ENCODE measurements around the gene SRPK3.

SRPK3 gene

GRCh38 chrX:153771415-153772315 is 9.2 kb upstream of the SRPK3 start:
- no peak for DNase-seq

DNA sequence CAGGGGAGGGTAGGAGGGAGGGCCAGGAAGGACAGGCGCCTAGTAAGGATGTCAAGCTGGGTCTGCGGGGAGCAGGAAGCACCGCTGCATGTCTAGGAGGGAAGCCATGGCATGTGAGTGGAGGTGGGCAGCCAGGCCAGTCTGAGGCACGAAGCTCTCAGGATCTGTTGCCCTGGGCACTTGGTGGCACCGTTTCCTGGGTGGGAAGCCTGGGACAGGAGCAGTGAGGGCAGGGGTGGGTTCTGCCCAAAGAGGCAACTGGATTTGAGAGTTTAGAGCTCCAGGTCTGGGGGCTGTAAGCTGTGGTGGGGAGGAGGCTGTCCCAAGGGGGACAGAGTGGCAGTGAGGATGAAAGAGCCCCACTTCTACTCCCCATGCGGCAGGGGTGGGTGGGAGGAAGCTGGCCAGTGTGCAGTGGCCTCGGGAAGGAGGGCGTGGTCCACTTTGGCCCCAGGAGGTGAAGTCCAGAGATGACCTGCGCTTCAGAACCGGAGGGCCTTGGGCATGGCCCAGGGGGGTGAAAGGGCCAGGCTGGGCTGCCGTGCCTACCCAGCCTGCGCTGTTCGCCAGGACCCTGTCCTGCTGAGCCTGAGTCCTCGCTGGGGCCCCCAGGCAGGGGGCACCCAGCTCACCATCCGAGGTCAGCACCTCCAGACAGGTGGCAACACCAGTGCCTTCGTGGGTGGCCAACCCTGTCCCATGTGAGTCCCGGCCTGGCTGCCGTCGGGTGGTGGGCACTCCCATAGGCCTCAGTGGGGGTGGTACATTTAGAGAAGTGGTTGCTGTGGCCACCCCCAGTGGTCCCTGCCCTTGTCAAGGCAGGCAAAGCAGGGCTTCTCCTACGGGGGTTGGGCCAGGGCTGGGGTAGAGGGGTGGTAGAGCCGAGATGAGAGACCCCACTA is 8.3 kb upstream of the SRPK3 start:
- DNase-seq = no peak

DNA sequence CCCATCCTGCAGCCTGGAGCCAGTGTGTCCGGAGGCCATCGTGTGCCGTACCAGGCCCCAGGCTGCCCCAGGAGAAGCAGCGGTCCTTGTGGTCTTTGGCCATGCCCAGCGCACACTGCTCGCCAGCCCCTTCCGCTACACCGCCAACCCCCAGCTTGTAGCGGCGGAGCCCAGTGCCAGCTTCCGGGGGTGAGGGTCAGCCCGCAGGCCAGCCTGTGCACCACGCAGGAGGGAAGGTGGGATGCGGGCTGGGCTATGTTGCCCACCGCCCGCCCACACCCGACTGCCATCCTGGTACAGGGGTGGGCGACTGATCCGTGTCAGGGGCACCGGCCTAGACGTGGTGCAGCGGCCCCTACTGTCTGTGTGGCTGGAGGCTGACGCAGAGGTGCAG is 7.6 kb upstream of the SRPK3 start:
- no peak for DNase-seq

- no peak for DNase-seq
These were observed 6.9 kb upstream of the SRPK3 start for GRCh38 chrX:153773741-153774575.

GRCh38 chrX:153774576-153775292 is 6.1 kb upstream of the SRPK3 start:
- DNase-seq = no peak

DNA sequence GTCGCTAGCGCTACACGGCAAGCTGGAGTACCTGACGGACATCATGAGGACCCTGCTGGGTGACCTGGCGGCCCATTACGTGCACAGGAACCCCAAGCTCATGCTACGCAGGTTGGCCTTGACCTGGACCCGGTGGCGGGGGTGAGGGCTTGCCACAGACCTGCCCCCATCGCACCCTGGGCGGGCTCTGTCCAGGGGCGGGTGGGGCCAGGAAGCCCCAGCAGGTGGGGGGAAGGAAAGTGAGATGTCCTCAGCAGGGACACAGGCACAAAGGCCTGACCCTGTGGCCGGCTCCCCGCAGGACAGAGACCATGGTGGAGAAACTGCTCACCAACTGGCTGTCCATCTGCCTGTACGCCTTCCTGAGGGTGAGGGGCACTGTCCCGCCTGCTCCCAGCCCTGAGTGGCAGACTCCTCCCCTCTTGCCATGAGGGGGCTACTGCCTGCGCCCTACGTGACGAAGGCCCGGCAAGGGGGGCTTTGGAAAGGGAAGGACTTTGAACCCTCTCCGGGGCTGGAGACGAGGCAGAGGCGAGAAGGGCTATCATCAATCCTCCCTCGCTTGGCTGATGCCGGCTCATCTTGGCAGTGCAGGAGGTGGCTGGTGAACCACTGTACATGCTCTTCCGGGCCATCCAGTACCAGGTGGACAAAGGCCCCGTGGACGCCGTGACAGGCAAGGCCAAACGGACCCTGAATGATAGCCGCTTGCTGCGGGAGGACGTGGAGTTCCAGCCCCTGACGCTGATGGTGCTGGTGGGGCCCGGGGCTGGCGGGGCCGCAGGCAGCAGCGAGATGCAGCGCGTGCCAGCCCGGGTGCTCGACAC is 5.3 kb upstream of the SRPK3 start:
- DNase-seq = no peak

DNA sequence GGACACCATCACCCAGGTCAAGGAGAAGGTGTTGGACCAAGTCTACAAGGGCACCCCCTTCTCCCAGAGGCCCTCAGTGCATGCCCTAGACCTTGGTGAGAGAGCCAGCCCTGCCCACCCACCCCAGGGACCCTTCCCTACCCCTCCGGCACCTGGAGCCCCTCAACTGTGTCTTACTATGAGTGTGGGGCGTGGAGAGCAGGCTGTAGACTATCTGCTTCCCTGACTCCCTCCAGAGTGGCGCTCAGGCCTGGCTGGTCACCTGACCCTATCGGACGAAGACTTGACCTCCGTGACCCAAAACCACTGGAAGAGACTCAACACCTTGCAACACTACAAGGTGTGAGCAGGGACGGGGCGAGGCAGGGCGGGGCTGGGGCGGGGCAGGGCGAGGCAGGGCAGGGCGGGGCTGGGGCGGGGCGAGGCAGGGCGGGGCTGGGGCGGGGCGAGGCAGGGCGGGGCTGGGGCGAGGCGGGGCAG is 4.7 kb upstream of the SRPK3 start:
- no peak for DNase-seq

DNA sequence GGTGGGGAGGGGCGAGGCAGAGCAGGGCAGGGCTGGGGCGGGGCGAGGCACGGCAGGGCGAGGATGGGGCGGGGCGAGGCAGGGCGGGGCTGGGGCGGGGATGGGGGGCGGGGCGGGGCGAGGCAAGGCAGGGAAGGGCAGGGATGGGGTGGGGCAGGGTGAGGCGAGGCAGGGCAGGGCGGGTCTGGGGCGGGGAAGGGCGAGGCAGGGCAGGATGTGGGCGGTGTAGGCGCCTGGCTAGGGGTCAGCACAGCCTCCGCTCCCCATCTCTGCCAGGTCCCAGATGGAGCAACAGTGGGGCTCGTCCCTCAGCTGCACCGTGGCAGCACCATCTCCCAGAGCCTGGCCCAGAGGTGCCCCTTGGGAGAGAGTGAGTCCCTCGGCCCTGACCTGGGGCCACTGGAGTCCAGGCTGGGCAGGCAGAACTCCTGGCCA is 4.2 kb upstream of the SRPK3 start:
- no peak for DNase-seq

DNA sequence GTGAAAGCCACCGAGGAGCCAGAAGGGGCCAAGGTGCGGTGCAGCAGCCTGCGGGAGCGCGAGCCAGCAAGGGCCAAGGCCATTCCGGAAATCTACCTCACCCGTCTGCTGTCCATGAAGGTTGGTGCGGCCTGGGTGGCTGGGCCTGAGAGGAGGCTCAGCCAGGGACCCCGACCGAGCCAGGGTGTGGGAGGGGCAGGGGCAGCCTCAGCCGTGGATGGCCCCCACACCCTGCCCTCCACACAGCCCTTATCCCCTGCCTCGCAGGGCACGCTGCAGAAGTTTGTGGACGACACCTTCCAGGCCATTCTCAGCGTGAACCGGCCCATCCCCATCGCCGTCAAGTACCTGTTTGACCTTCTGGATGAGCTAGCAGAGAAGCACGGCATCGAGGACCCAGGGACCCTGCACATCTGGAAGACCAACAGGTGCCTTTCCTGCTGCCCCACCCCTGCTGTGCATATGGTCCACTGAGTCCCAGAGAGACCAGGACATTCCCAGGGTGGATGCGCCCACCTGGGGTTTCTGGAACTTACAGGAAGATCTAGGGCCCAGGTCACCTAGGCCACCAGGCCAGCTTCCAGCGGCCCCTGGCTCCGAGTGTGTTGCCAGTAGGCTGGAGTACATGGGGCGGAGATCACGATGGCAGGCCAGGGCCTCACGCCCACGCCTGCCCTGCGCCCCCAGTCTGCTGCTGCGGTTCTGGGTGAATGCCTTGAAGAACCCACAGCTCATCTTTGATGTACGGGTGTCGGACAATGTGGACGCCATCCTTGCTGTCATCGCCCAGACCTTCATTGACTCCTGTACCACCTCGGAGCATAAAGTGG is 3.4 kb upstream of the SRPK3 start:
- DNase-seq = no peak

- no peak for DNase-seq
These were observed 2.7 kb upstream of the SRPK3 start for GRCh38 chrX:153778181-153778580.

GRCh38 chrX:153778684-153779101 is 2.1 kb upstream of the SRPK3 start:
- no peak for DNase-seq

DNA sequence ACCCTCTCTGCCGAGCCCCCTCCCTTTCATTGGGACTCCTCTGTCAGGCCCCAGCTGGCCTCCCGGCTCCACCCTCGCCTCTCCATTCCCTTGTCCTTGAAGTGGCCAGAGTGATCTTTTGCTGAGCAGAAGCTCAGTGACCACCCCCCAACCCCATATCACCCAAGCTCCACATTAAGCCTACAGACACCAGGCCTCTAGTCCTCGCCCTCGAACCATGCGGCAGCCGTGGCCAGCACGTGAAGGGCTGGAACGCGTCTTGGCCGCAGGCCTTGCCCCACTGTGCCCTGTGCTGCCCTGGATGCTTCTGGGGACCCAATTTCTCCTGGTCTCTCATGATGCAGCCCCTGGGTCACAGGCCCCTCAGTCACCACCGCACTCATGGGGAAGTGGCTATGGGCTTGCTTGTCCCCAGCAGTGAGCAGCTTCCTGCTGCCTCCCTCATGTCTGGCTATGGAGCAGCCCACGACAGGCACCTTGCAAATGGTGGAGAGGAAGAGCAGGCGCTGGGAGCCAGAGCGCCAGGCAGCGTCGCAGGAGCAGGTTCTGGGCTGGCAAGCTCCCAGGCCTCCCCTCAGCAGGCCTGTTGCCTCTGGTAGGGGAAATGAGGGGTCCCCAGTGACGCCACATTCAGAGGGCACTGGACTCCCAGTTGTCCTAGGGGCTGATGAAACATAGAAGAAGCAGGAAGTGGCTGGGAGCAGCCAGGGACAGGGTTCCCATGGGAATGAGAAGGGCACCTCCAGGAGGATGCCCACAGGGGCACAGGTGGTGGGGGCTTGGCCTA is 757 bp upstream of the SRPK3 start:
- no peak for DNase-seq

DNA sequence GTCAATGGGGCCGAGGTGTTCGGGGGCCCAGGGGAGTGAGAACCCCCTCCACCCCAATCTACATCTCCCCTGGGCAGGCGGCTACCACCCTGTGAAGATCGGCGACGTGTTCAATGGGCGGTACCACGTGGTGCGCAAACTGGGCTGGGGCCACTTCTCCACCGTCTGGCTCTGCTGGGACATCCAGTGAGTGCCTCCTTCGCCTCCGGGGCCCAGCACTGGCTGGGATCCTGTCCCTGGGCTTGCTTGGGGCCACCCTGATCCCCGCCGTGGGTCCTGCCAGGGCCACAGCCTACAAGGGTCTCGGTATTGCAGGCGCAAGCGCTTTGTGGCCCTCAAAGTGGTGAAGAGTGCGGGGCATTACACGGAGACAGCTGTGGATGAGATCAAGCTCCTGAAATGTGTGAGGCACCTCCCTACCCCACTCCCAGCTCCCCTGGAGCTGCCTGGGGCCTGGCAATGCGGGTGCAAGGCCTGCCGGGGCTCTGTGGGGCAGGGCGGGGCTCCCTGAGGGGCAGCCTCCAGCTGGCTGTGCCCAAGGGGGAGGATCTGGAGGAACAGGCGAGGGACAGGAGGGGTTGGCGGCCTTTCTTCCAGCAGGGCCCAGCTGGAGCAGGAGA is 697 bp downstream of the SRPK3 start:
- no peak for DNase-seq

DNA sequence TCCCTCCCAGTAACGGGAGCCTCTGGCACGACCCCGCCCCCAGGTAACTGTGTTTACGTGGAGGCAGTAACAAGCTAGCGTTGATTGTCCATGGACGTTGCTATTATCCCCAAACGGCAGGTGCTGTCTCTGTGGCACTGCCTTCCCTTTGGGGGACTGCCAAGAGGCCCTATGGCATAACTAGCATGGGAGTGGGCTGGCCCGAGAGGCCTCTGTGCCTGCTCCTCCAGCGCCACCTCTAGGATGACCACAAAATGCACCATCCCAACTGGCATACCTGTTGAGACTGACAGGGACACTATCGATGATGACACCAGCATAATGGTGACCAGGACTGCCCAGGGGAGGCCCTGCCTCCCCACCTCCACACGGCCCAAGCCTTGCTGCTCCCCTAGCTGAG is 1.5 kb downstream of the SRPK3 start:
- no peak for DNase-seq

DNA sequence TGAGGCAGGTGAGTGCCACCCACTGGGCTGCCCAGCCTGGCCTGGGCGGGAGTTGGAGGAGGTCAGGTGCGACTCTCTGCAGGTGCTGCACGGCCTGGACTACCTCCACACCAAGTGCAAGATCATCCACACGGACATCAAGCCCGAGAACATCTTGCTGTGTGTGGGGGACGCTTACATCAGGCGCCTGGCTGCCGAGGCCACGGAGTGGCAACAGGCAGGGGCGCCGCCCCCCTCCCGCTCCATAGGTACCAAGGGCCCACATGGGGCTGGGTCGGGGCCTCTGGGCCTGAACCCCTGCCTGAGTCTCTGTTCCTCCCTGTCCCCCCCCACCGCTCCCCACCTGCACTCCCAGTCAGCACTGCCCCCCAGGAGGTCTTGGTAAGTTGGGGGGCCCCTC is 2.0 kb downstream of the SRPK3 start:
- no peak for DNase-seq

GRCh38 chrX:153783378-153784013 is 2.7 kb downstream of the SRPK3 start:
- no peak for DNase-seq

GRCh38 chrX:153784325-153784967 is 3.6 kb downstream of the SRPK3 start:
- no peak for DNase-seq

DNA sequence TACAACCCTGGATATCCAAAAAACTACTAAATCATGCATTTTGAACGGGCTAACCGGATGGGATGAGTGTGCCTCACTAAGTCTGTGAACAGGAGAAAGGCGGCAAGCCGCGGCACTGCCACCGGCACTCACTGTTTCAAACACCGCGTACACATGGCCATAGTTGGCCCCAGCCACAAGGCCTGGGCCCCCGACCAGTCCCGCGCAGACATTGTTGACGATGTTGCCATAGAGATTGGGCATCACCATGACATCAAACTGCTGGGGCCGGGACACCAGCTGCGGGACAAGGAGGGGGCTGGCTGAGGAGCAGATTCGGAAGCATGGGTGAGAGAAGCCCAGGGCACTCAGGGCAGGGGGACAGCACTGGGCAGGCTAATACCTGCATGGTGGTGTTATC is 5.8 kb downstream of the SRPK3 start:
- no peak for DNase-seq

Data from CD4-positive, alpha-beta T cell treated with Interleukin-12 subunit alpha and Interleukin-12 subunit beta, for 1 hour (primary cell).